ENCODE measurements around the gene DNAH8.

DNAH8 gene

GRCh38 chr6:39057251-39058155, 342.4 kb downstream of the DNAH8 start:
- DNase-seq, result no peak

- DNase-seq, result no peak
Observed at GRCh38 chr6:39058471-39059147, 343.5 kb downstream of the DNAH8 start.

- no peak for DNase-seq
Observed at GRCh38 chr6:39059496-39060310, 344.6 kb downstream of the DNAH8 start.

GRCh38 chr6:39060467-39061160, 345.5 kb downstream of the DNAH8 start:
- DNase-seq, result no peak

- DNase-seq, result no peak
Observed at GRCh38 chr6:39061182-39061581, 346.1 kb downstream of the DNAH8 start.

GRCh38 chr6:39061588-39061987, 346.5 kb downstream of the DNAH8 start:
- DNase-seq, result no peak

GRCh38 chr6:39062014-39062740, 347.1 kb downstream of the DNAH8 start:
- no peak for DNase-seq

GRCh38 chr6:39063526-39063925, 348.4 kb downstream of the DNAH8 start:
- no peak for DNase-seq

GRCh38 chr6:39065561-39065960, 350.4 kb downstream of the DNAH8 start:
- DNase-seq, result no peak

GRCh38 chr6:39068391-39068790, 353.3 kb downstream of the DNAH8 start:
- DNase-seq, result no peak

- DNase-seq, result no peak
Observed at GRCh38 chr6:39072830-39073229, 357.7 kb downstream of the DNAH8 start.

GRCh38 chr6:39073471-39074355, 358.6 kb downstream of the DNAH8 start:
- no peak for DNase-seq

- no peak for DNase-seq
Observed at GRCh38 chr6:39074486-39074885, 359.4 kb downstream of the DNAH8 start.

- no peak for DNase-seq
Observed at GRCh38 chr6:39075010-39075686, 360.0 kb downstream of the DNAH8 start.

GRCh38 chr6:39075807-39076622, 360.9 kb downstream of the DNAH8 start:
- no peak for DNase-seq

- no peak for DNase-seq
Observed at GRCh38 chr6:39076623-39077535, 361.8 kb downstream of the DNAH8 start.

- no peak for DNase-seq
Observed at GRCh38 chr6:39077882-39078594, 362.9 kb downstream of the DNAH8 start.

GRCh38 chr6:39078695-39079094, 363.6 kb downstream of the DNAH8 start:
- DNase-seq, result no peak
